GM18907 (cell line): ENCODE data around the gene GLI2.

Experiments used
- ATAC-seq: cut with Tn5 transposase; IDR thresholded peaks from one replicate; pipeline ENCODE4 v1.9.1; 2021; ENCODE audit warnings: mild to moderate bottlenecking, moderate library complexity; ENCODE audit not compliant: unreplicated experiment

Gene GLI2

GRCh38 chr2:120768112-120769048, 32.7 kb downstream of the GLI2 start:
- ATAC-seq = no peak

GRCh38 chr2:120769076-120769786, 33.6 kb downstream of the GLI2 start:
- ATAC-seq = no peak

GRCh38 chr2:120769787-120770120, 34.1 kb downstream of the GLI2 start:
- no peak for ATAC-seq

DNA sequence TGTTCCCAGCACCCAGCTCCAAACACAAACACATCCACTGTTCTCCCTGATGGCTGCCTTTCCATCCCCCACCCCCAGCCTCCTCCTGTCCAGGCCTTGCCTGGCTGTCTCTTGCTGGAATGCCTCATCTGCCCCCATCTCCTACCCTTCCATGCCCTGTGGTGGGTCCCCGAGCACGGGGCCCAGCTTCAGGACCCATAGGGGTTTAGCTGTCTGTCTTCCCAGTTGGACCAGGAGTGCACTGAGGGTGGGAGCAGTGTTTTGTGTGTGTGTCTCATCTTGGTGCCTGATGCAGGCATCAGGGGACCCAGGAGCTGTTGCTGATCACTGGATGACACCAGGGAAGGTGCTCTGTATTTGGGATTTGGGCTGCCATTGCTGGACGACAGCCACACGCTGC, 34.5 kb downstream of the GLI2 start:
- ATAC-seq = no peak

GRCh38 chr2:120770641-120771040, 35.0 kb downstream of the GLI2 start:
- ATAC-seq = no peak

- no peak for ATAC-seq
These were observed 35.6 kb downstream of the GLI2 start for GRCh38 chr2:120771111-120771780.

DNA sequence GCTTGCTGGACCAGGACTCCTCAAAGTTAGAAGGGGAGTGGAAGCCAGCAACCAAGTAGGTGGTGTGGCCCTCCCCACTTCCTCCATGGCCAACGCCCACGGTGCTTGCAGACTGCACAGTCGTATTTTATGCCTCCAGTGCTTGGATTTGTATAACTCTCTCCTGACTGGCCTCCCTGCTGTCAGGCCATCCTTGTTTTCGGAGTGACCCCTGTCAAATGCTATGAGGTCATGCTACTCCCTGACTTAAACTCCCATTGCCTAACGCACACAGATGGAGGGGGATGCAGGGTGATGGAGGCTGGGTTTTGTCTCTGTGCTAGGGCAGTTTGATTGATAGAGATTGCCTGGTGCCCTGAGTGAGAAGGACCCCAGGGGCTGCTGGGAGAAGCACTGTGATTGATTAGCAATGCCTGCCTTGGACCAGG, 36.1 kb downstream of the GLI2 start:
- ATAC-seq = no peak

DNA sequence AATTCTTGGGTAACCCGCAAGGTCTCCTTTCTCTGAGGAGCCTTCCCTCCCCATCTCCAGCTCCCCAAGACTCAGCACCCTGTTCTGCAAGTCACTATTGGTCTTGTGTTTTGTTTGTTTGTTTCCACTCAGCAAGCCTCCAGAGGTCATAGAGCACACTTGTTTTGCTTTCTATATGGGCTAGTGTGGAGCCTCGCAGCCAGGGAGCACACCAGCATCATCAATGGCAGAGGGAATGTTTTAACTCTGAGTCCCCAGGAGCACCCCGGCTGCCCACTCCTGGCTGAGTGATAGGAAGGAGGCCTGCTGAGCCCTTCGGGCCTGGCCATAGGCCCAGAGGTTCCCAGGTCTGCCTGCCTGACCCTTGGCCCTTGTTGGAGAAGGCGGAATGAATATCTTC, 36.6 kb downstream of the GLI2 start:
- no peak for ATAC-seq

- no peak for ATAC-seq
These were observed 37.6 kb downstream of the GLI2 start for GRCh38 chr2:120773186-120773800.

GRCh38 chr2:120774557-120775160, 39.0 kb downstream of the GLI2 start:
- ATAC-seq = no peak

GRCh38 chr2:120775194-120775593, 39.5 kb downstream of the GLI2 start:
- ATAC-seq = no peak

DNA sequence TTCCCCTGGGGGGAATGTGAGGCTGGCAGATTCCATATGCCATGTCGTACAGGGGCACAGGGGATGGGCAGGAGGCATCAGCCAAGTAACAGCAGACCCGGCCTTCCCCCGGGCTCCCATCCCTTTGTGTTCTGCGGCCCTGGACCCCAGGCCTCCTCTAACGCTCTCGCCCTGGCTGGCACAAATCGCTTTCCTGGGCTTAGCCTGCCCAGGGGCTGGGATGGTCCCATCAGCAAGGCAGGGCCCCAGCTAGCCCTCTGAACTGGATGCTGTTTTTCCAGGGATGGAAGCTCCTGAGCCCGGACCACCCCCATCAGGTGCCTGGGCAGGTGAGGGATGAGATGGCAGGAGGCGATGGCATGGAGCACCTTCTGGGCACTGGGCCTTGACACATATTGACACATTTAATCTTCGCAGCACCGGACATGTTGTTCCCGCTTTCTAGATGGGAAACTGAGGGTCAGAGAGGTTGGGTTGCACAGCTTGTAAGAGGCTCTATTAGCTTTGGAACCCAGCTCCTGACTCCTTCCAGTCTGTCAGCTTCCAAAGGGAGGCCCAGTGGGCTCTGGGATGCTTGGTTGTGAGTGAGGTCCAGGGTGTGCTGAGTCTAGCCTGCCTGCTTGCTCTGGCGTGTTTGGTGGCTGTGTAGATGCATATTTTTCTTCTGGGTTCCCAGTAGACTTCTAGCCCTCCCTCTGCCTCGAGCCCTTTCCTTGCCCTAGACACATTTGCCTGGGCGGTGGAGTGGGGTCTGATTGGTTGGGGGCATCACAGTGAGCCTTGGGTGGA, 40.3 kb downstream of the GLI2 start:
- ATAC-seq = no peak

DNA sequence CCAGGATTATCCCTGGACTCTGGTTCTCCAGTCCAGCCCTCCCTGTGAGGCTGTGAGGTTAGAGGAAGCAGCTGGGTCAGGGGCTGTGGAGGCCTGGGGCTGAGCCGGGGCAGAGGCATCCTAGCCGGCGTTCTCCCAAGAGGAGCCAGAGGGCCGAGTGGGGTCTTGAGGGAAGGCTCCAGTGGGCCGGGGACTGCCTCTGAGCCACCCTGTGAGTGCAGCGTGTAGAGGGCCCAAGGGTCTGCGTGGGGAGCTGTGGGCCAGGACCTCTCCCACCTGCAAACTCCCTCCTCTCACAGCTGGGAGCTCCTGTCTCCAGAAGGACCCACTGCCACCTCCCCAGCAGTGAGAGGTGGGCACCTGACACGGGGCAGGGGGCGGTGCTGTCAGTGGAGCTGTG, 41.0 kb downstream of the GLI2 start:
- ATAC-seq = no peak

DNA sequence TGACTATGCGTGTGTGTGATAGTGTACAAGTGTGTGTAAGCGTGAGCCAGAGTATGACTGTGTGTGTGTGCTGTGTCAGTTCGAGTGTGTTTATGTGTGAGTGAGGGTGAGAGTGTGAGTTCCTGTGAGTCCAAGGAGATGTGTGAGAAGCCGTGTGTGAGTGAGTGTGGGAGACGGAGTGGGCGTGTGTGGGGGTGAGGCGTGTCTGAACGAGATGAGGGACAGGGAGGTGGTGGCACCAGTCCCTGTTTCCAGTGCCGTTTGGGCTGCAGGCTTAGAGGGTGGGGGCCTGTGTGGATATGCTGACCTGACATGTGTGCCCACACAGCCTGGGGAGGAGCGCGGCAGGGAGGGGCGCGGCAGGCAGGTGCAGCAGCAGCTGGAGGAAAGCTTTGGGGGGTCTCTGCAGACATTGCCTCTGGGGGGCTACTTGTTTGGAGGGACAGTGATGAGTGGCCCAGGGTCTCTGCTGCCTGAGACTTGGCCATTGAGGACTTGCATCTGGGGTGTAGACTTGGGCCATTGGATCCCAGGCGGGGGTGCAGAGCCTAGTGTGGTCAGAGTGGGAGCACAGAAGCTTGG, 41.6 kb downstream of the GLI2 start:
- no peak for ATAC-seq

DNA sequence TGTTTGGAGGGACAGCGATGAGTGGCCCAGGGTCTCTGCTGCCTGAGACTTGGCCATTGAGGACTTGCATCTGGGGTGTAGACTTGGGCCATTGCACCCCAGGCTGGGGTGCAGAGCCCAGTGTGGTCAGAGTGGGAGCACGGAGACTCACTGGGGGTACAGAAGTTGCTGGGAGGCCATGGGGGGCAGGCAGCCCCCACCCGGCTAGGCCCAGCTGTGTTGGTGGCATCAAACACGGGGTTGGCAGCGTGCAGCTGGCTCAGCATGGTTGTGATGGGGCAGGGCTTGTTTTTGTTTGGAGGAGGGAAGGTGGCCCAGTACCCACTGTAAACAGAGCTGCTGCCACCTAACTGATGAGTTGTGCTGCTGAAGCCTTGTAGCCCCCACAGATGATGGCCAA, 42.1 kb downstream of the GLI2 start:
- no peak for ATAC-seq

GRCh38 chr2:120778244-120778643, 42.6 kb downstream of the GLI2 start:
- no peak for ATAC-seq

DNA sequence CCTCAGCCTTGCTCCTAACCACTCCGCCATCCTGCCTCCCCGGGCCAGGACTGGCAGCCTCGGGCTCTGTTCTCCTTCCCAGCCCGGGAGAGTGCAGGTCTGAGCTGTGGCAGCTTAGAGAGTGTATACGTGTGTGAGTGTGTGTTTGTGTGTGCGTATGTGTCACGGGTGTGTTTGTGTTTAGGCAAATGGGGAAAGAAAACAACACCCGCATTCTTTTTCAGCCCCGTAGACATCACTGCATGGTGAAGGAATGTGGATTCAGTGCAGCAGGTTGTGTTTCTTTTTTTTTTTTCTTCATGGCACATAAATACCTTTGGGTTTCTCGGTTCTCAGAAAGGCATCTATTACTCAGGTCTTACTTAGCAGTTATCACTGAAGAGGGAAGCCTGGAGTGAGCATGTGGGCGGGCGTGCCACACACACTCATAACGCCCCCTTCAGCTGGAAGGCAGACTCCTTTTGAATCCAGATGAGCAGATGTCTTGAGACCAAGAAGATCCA, 44.2 kb downstream of the GLI2 start:
- ATAC-seq = no peak

DNA sequence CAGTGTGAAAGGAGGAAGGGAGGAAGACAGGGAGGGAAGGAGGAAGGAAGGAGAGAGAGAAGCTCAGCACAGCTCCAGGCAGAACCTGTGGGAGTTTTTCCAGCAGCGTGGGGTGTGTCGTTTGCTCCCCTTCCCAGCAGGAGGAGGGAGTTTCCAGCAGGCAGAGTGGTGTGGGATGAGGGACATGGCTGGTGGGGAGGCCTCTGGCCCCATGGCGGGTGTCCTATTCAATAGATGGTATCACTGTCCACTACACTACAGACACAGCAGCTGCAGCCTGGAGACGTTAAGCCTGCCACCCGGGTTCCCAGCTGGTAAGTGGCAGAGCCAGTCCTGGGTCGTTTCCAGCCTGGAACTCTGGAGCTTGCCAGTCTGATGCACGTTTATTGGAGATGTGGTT, 44.7 kb downstream of the GLI2 start:
- no peak for ATAC-seq

GRCh38 chr2:120783371-120783791, 47.7 kb downstream of the GLI2 start:
- no peak for ATAC-seq
